PC-3 (cell line): Measurements from ENCODE around the gene HS3ST5.

ENCODE experiments used
- EZH2phosphoT487 ChIP-seq: fragments of 300-600 bp; sonication (generic); IDR thresholded peaks from 2 replicates; pipeline ENCODE4 v1.6.1; 2018; ENCODE audit warnings: mild to moderate bottlenecking, antibody characterized with exemption, low read length, borderline replicate concordance
- TF ChIP-seq, protein P1 (sequence below): fragments of 300-600 bp; sonication (generic); conservative IDR thresholded peaks from 2 replicates; pipeline ENCODE4 v1.5.1; 2017; ENCODE audit warnings: antibody characterized with exemption, low read depth, mild to moderate bottlenecking, low read length

DNA sequence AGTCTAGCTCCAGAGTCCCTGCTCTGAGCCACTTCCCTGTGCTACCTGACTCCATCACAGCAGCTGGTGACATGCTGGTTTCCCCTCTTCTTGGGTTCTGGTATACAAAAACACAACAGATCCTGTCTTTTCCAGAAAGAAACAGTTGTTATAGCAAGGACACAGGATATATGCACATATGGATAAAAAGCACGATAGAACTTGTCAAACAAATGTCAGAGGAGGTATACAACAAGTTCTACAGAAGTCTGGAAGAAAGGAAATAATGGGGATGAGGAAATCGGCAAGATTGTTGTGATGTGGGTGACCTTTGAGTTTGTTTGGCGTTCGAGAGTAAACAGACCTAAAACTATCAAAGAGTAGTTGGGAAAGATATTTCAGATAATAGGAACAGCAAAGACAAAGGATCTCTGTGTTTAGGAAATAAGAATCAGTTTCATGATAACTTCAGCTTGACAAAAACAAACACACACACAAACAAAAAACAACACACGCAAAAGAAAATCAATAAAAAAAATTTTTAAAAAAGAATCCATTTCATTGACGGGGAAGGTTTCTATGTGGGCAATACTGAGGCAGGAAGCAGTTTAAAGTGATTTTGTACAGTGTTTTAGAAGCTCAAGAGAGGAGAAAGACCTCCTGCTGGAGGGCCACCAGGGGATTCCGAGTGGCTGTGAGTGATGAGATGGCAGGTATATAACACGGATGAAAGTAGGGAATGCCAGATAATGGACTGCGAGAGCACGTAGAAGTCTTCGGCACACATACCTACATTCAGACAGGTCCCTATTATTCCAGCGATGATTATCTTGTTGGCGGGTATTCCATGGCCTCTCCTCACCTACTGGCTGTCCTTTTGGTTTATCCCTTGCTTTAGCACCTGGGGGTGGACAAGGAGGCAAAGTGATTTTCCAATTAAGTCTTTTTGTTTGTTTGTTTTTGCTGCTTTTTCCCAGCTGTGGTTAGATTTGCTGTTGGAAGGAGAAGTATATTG, 174.9 kb downstream of the HS3ST5 start:
- TF ChIP-seq, protein P1, sequence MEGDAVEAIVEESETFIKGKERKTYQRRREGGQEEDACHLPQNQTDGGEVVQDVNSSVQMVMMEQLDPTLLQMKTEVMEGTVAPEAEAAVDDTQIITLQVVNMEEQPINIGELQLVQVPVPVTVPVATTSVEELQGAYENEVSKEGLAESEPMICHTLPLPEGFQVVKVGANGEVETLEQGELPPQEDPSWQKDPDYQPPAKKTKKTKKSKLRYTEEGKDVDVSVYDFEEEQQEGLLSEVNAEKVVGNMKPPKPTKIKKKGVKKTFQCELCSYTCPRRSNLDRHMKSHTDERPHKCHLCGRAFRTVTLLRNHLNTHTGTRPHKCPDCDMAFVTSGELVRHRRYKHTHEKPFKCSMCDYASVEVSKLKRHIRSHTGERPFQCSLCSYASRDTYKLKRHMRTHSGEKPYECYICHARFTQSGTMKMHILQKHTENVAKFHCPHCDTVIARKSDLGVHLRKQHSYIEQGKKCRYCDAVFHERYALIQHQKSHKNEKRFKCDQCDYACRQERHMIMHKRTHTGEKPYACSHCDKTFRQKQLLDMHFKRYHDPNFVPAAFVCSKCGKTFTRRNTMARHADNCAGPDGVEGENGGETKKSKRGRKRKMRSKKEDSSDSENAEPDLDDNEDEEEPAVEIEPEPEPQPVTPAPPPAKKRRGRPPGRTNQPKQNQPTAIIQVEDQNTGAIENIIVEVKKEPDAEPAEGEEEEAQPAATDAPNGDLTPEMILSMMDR = no peak
- TF ChIP-seq EZH2phosphoT487 = no peak
